HepG2 (cell line): ENCODE results near the gene EXTL1. TPM values are rescaled to one million over a fixed set of nuclear protein-coding genes. Genes with fewer than 3 reads are reported as not detected.

Experiments used
- BHLHE40 ChIP-seq: IDR thresholded peaks from 2 replicates; pipeline ENCODE4 v1.6.1; 2011; ENCODE audit warnings: low read length, improper control_type of control experiment
- BRD4 ChIP-seq: sonication (generic); formaldehyde crosslinking; IDR thresholded peaks from 2 replicates; pipeline ENCODE4 v1.4.0; 2020; ENCODE audit warnings: missing genetic modification reagents
- CBX2 ChIP-seq, 2 experiments: fragments of 200-600 bp in 1 of 2; sonication (generic); formaldehyde crosslinking in 1 of 2; IDR thresholded peaks; 2 replicates each; pipeline versions ENCODE4 v1.7.0 to v1.8.1; 2018 to 2022; ENCODE audit warnings: low read depth in 2 of 2, low read length in 1 of 2, mild to moderate bottlenecking in 1 of 2, missing genetic modification reagents in 1 of 2
- CHD4 ChIP-seq: fragments of 200-600 bp; sonication (generic); IDR thresholded peaks from 2 replicates; pipeline ENCODE4 v1.7.0; 2017; ENCODE audit warnings: mild to moderate bottlenecking, low read length, borderline replicate concordance
- GTF2F1 ChIP-seq: fragments of 150-350 bp; IDR thresholded peaks from 2 replicates; pipeline ENCODE4 v1.6.1; 2014; ENCODE audit warnings: low read length
- HIVEP1 ChIP-seq: sonication (generic); formaldehyde crosslinking; IDR thresholded peaks from 2 replicates; pipeline ENCODE4 v1.4.0; 2020; ENCODE audit warnings: mild to moderate bottlenecking, missing genetic modification reagents
- HNF4A ChIP-seq: sonication (generic); formaldehyde crosslinking; IDR thresholded peaks from 2 replicates; pipeline ENCODE4 v1.4.0; 2020; ENCODE audit warnings: missing genetic modification reagents
- HOXA7 ChIP-seq: sonication (generic); formaldehyde crosslinking; IDR thresholded peaks from 2 replicates; pipeline ENCODE4 v1.8.1; 2022; ENCODE audit warnings: mild to moderate bottlenecking, missing genetic modification reagents, moderate library complexity
- JUNB ChIP-seq: sonication (generic); formaldehyde crosslinking; IDR thresholded peaks from 2 replicates; pipeline ENCODE4 v1.8.0; 2022; ENCODE audit warnings: missing genetic modification reagents, mild to moderate bottlenecking, borderline replicate concordance
- KDM1A ChIP-seq: IDR thresholded peaks from 2 replicates; pipeline ENCODE4 v1.6.1; 2016; ENCODE audit warnings: missing compliant biosample characterization
- MIER2 ChIP-seq: IDR thresholded peaks from 2 replicates; pipeline ENCODE4 v1.6.1; 2016; ENCODE audit warnings: missing biosample characterization, missing genetic modification reagents
- MTF2 ChIP-seq: sonication (generic); formaldehyde crosslinking; IDR thresholded peaks from 2 replicates; pipeline ENCODE4 v1.5.0; 2020; ENCODE audit warnings: missing genetic modification reagents, borderline replicate concordance
- NR2F1 ChIP-seq, 2 experiments: fragments of 450-650 bp in 1 of 2; formaldehyde crosslinking in 1 of 2; IDR thresholded peaks; 2 replicates each; pipeline versions ENCODE4 v1.5.0 to v1.6.1; 2016 to 2020; ENCODE audit warnings: mild to moderate bottlenecking in 1 of 2, missing compliant biosample characterization in 1 of 2, missing genetic modification reagents in 1 of 2, moderate library complexity in 1 of 2
- PCBP1 ChIP-seq: fragments of 200-400 bp; formaldehyde crosslinking; IDR thresholded peaks from 2 replicates; pipeline ENCODE4 v1.6.1; 2017; ENCODE audit warnings: mild to moderate bottlenecking, low read depth, low read length, borderline replicate concordance
- POLR2AphosphoS5 ChIP-seq: IDR thresholded peaks from 2 replicates; pipeline ENCODE4 v1.6.1; 2012; ENCODE audit warnings: low read depth, low read length
- TEAD3 ChIP-seq: optimal IDR thresholded peaks from 2 replicates; pipeline ENCODE3; 2016; ENCODE audit warnings: borderline replicate concordance
- ZBTB3 ChIP-seq: sonication (generic); formaldehyde crosslinking; IDR thresholded peaks from 2 replicates; pipeline ENCODE4 v1.4.0; 2020; ENCODE audit warnings: low read depth, mild to moderate bottlenecking, moderate library complexity, missing genetic modification reagents, borderline replicate concordance
- ZFP36 ChIP-seq: fragments of 150-350 bp; IDR thresholded peaks from 2 replicates; pipeline ENCODE4 v1.6.1; 2018; ENCODE audit warnings: borderline replicate concordance, low read length, low read depth; ENCODE audit not compliant: partially characterized antibody
- ZNF33A ChIP-seq: sonication (generic); formaldehyde crosslinking; IDR thresholded peaks from 2 replicates; pipeline ENCODE4 v1.5.1; 2020; ENCODE audit warnings: missing genetic modification reagents, mild to moderate bottlenecking, moderate library complexity, borderline replicate concordance
- ZNF546 ChIP-seq: sonication (generic); formaldehyde crosslinking; conservative IDR thresholded peaks from 2 replicates; pipeline ENCODE4 v1.8.1; 2023; ENCODE audit warnings: mild to moderate bottlenecking, missing genetic modification reagents
- ZNF547 ChIP-seq: sonication (generic); formaldehyde crosslinking; IDR thresholded peaks from 2 replicates; pipeline ENCODE4 v1.5.1; 2020; ENCODE audit warnings: mild to moderate bottlenecking, missing genetic modification reagents
- polyA plus RNA-seq, 8 experiments: library from polyadenylated mRNA; depleted of rRNA in 3 of 8; stranded (reverse) in 7 of 8; unstranded in 1 of 8; fragments of >200 nt; fragmentation: Illumina TruSeq in 4 of 8; extraction: Trizol in 4 of 8; gene quantifications; 2 replicates each; pipeline versions ENCODE4 v1.2.1 to v1.2.3, GENCODE V29; 2011 to 2016; ENCODE audit warnings: low read depth in 4 of 8, missing spikeins in 1 of 8, mixed read lengths in 1 of 8; ENCODE audit not compliant: insufficient read depth in 1 of 8
- total RNA-seq, 5 experiments: library from RNA; depleted of rRNA; stranded (reverse); fragments of >200 nt; fragmentation: Illumina TruSeq; extraction: Trizol; gene quantifications; 2 replicates each; pipeline ENCODE4 v1.2.3, GENCODE V29; 2016; ENCODE audit warnings: low read depth in 1 of 5
- TF ChIP-seq, protein P1 (sequence below): sonication (generic); formaldehyde crosslinking; IDR thresholded peaks from 2 replicates; pipeline ENCODE4 v1.5.1; 2020; ENCODE audit warnings: missing genetic modification reagents, mild to moderate bottlenecking, borderline replicate concordance
- TF ChIP-seq, protein P2 (sequence below): sonication (generic); formaldehyde crosslinking; IDR thresholded peaks from 2 replicates; pipeline ENCODE4 v1.4.0; 2020; ENCODE audit warnings: missing genetic modification reagents
- TF ChIP-seq, protein P3 (sequence below): sonication (generic); formaldehyde crosslinking; conservative IDR thresholded peaks from 2 replicates; pipeline ENCODE4 v1.4.0; 2020; ENCODE audit warnings: missing genetic modification reagents

The EXTL1 gene
- total and polyA plus RNA-seq, 2 of the 13 experiments (the other 11 are each of a cell fraction or from before 2014, with no cell fraction given) = 0.35 to 1.0 TPM

DNA sequence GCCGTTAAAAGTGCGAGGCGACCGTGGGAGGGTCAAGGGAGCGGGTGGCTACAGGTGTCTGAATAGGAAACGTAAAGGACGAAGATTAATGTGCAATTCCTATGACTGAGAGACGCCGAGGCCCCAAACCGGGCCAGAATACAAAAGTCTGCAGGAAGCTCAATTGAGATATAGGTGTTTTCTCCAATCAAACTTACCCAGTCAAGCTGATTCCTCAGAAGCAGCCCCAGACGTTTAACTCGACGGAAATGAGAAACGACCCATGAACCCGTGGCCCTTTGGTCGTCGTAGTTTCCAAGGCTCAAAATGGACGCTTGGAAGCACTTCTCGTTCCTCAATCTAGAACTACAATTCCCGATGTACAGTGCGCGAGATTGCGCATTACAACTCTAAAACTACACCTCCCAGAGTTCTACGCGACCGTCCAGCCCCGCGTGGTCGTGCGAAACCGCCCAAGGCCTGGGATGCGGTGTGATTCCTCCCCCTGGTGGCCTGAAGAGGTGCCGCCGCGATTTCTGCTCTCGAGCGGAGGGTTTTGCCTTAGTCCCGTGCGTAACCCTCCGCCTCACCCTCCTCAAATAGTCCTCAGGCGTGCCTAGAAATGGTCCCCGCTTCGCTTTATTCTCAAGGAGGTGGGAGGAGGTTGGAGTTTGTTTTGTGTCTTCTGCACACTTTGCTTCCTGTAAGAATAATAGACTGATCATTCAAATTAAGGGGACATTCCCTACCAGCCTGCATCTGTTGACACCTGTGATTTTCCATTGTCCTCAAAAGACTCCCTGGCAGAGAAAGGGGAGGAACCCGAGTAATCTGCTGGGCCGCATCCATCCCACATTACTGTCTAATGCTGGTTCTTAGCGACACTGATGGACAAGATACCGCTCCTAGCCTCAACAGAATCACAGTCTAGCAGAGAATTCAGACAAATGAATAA lies 23.5 kb upstream of the EXTL1 start, which contains the start of gene PAFAH2 (continued):
- TF ChIP-seq ZNF33A (peak; percentile 47; the same call in 1 of the 2 replicates), HIVEP1 (CRISPR knock-in tag) (peak; percentile 74; the same call in 1 of the 2 replicates), POLR2AphosphoS5 (peak; percentile 74), ZNF547 (CRISPR knock-in tag) (0 out of 2 replicates have a peak, but pooled peaks have one; percentile 56), CBX2 (IDR thresholded peaks at IDR 0.05; ENCODE audit: low read depth, low read length) (no peak), CBX2 (CRISPR knock-in tag; IDR thresholded peaks at IDR 0.05; ENCODE audit: low read depth) (no peak), TEAD3 (CRISPR knock-in tag) (peak; percentile 82), HOXA7 (CRISPR knock-in tag) (no peak), NR2F1 (CRISPR knock-in tag; IDR thresholded peaks at IDR 0.05) (0 out of 4 replicates have a peak, but pooled peaks have one; percentile 25 to 33), MIER2 (CRISPR knock-in tag) (peak; percentile 87; the same call in 1 of the 2 replicates), HNF4A (CRISPR knock-in tag) (peak; percentile 65; the same call in 1 of the 2 replicates), ZBTB3 (CRISPR knock-in tag) (no peak), KDM1A (CRISPR knock-in tag) (peak; percentile 85), CHD4 (no peak), ZFP36 (peak; percentile 25), GTF2F1 (peak; percentile 80; the same call in 1 of the 2 replicates), PCBP1 (peak; percentile 100), MTF2 (CRISPR knock-in tag) (0 out of 2 replicates have a peak, but pooled peaks have one; percentile 66), BHLHE40 (peak; percentile 90), JUNB (no peak), BRD4 (CRISPR knock-in tag) (peak; percentile 96), ZNF546 (CRISPR knock-in tag) (peak; percentile 89; the same call in 1 of the 2 replicates)
- TF ChIP-seq, protein P1, sequence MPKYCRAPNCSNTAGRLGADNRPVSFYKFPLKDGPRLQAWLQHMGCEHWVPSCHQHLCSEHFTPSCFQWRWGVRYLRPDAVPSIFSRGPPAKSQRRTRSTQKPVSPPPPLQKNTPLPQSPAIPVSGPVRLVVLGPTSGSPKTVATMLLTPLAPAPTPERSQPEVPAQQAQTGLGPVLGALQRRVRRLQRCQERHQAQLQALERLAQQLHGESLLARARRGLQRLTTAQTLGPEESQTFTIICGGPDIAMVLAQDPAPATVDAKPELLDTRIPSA (CRISPR knock-in tag) = no peak
- TF ChIP-seq, protein P2, sequence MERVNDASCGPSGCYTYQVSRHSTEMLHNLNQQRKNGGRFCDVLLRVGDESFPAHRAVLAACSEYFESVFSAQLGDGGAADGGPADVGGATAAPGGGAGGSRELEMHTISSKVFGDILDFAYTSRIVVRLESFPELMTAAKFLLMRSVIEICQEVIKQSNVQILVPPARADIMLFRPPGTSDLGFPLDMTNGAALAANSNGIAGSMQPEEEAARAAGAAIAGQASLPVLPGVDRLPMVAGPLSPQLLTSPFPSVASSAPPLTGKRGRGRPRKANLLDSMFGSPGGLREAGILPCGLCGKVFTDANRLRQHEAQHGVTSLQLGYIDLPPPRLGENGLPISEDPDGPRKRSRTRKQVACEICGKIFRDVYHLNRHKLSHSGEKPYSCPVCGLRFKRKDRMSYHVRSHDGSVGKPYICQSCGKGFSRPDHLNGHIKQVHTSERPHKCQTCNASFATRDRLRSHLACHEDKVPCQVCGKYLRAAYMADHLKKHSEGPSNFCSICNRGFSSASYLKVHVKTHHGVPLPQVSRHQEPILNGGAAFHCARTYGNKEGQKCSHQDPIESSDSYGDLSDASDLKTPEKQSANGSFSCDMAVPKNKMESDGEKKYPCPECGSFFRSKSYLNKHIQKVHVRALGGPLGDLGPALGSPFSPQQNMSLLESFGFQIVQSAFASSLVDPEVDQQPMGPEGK (CRISPR knock-in tag) = peak; percentile 92
- TF ChIP-seq, protein P3, sequence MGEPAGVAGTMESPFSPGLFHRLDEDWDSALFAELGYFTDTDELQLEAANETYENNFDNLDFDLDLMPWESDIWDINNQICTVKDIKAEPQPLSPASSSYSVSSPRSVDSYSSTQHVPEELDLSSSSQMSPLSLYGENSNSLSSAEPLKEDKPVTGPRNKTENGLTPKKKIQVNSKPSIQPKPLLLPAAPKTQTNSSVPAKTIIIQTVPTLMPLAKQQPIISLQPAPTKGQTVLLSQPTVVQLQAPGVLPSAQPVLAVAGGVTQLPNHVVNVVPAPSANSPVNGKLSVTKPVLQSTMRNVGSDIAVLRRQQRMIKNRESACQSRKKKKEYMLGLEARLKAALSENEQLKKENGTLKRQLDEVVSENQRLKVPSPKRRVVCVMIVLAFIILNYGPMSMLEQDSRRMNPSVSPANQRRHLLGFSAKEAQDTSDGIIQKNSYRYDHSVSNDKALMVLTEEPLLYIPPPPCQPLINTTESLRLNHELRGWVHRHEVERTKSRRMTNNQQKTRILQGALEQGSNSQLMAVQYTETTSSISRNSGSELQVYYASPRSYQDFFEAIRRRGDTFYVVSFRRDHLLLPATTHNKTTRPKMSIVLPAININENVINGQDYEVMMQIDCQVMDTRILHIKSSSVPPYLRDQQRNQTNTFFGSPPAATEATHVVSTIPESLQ (CRISPR knock-in tag) = 0 out of 2 replicates have a peak, but pooled peaks have one; percentile 71
